Measurements from ENCODE around the gene FLG2.
"Not testable (repeated sequence)": the region's sequence is repeated elsewhere in the genome, so short reads cannot be mapped to it uniquely, and the experiment has no call there.

FLG2 gene

DNA sequence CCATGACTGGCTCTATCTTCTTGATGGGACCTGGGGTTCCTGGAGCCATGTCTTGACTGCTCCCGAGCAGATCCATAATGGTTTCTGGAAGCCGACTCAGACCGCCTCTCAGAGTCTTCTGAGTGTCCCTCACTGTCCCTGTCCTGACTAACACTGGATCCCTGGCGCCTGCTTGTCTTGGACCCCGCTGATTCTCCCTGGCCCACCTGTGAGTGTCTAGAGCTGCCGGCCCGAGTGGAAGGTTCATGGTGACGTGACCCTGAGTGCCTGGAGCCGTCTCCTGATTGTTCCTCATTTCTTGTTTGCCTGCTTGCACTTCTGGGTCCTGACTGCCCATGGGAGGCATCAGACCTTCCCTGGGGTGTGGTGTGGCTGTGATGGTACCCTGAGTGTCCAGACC, 49.9 kb downstream of the FLG2 start:
- no peak for DNase-seq

DNA sequence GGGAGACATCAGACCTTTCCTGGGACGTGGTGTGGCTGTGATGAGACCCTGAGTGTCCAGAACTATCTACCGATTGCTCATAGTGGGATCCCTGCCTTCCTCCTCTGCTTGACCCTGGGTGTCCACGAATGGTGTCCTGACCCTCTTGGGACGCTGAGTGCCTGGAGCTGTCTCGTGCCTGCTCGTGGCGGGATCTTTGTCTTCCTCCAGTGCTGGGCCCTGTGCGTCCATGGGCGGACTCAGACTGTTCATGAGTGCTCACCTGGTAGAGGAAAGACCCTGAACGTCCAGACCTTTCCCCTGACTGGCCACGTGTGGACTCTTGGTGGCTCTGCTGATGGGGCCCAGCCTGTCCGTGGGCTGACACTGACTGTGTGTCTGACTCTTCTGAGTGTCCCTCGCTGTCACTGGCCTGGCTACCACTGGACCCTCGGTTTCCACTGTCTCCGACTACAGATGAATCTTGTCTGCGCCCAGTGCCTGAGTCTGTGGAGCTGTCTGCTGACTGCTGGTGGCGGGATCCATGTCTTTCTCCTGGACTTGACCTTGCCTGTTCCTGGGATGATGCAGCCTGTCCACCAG, 50.4 kb downstream of the FLG2 start:
- not testable (repeated sequence) for DNase-seq

DNA sequence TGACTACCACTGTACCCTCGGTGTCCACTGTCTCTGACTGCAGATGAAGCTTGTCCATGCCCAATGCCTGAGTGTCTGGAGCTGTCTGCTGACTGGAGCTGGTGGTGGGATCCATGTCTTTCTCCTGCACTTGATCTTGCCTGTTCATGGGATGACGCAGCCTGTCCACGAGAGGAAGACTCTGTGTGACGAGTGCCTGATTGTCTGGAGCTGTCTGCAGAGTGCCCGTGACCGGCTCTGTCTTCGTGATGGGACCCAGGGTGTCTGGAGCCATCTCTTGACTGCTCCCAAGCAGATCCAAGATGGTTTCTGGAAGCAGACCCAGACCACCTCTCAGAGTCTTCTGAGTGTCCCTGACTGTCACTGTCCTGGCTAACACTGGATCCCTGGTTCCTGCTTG, 51.0 kb downstream of the FLG2 start:
- not testable (repeated sequence) for DNase-seq

DNA sequence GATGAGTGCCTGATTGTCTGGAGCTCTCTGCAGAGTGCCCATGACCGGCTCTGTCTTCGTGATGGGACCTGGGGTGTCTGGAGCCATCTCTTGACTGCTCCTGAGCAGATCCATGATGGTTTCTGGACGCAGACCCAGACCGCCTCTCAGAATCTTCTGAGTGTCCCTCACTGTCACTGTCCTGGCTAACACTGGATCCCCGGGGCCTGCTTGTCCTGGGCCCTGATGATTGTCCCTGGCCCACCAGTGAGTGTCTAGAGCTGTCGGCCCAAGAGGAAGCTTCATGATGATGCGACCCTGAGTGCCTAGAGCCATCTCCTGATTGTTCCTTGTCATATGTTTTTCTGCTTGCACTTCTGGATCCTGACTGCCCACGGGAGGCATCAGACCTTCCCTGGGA, 51.8 kb downstream of the FLG2 start:
- DNase-seq = not testable (repeated sequence)

DNA sequence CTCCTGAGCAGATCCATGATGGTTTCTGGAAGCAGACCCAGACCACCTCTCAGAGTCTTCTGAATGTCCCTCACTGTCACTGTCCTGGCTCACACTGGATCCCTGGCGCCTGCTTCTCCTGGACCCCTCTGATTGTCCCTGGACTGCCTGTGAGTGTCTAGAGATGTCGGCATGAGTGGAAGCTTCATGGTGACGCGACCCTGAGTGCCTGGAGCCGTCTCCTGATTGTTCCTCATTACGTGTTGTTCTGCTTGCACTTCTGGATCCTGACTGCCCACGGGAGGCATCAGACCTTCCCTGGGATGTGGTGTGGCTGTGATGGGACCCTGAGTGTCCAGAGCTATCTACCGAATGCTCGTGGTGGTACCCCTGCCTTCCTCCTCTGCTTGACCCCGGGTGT, 53.7 kb downstream of the FLG2 start:
- not testable (repeated sequence) for DNase-seq

DNA sequence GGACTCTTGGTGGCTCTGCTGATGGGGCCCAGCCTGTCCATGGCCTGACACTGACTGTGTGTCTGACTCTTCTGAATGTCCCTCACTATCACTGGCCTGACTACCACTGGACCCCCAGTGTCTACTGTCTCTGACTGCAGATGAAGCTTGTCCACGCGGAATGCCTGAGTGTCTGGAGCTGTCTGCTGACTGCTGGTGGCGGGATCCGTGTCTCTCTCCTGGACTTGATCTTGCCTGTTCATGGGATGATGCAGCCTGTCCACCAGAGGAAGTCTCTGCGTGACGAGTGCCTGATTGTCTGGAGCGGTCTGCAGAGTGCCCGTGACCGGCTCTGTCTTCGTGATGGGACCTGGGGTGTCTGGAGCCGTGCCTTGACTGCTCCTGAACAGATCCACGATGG, 55.0 kb downstream of the FLG2 start:
- not testable (repeated sequence) for DNase-seq

DNA sequence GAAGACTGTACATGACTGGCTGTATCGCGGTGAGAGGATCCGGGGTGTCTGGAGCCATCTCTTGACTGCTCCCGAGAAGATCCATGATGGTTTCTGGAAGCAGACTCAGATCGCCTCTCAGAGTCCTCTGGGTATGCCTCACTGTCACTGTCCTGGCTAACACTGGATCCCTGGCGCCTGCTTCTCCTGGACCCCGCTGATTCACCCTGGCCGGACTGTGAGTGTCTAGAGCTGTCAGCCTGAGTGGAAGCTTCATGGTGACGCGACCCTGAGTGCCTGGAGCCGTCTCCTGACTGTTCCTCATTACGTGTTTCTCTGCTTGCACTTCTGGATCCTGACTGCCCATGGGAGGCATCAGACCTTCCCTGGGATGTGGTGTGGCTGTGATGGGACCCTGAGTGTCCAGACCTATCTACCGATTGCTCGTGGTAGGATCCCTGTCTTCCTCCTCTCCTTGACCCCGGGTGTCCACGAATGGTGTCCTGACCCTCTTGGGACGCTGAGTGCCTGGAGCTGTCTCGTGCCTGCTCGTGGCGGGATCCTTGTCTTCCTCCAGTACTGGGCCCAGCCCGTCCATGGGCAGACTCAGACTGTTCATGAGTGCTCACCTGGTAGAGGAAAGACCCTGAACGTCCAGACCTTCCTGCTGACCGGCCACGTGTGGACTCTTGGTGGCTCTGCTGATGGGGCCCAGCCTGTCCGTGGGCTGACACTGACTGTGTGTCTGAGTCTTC, 56.5 kb downstream of the FLG2 start:
- not testable (repeated sequence) for DNase-seq

All from MV-4-11 (cell line).